Type B pancreatic cell (in vitro differentiated cells): ENCODE results near the gene DOCK4. TPM values are rescaled to one million over a fixed set of nuclear protein-coding genes. Genes with fewer than 3 reads are reported as not detected.

Experiments
- DNase-seq: peaks from one replicate; pipeline ENCODE4 v3.0.0; 2021; ENCODE audit warnings: mixed read lengths; ENCODE audit not compliant: unreplicated experiment; ENCODE audit errors: extremely low spot score
- H3K27ac Mint-ChIP-seq: 2 replicates; pipeline ENCODE4 v1.8.0; 2021; ENCODE audit warnings: mild to moderate bottlenecking, mixed read lengths
- H3K27me3 Mint-ChIP-seq: 2 replicates; pipeline ENCODE4 v1.8.0; 2021; ENCODE audit warnings: mixed read lengths
- H3K36me3 Mint-ChIP-seq: 2 replicates; pipeline ENCODE4 v1.8.0; 2021; ENCODE audit warnings: mixed read lengths
- H3K4me1 Mint-ChIP-seq: one replicate; pipeline ENCODE4 v1.8.0; 2021; ENCODE audit warnings: mixed read lengths; ENCODE audit not compliant: unreplicated experiment
- H3K4me3 Mint-ChIP-seq: 2 replicates; pipeline ENCODE4 v1.8.0; 2021; ENCODE audit warnings: mild to moderate bottlenecking, mixed read lengths
- H3K9me3 Mint-ChIP-seq: 2 replicates; pipeline ENCODE4 v1.8.0; 2021; ENCODE audit warnings: mixed read lengths
- CTCF ChIP-seq: fragments of 200-600 bp; sonication (generic); conservative IDR thresholded peaks from 2 replicates; pipeline ENCODE4 v1.5.0; 2021; ENCODE audit warnings: antibody characterized with exemption, mild to moderate bottlenecking
- total RNA-seq: library from RNA; stranded (reverse); gene quantifications from 2 replicates; pipeline ENCODE4 v1.2.1, GENCODE V29; 2021; ENCODE audit warnings: low replicate concordance

DOCK4 gene
- total RNA-seq, 1 donor from 2014 or later: 24.6 TPM

GRCh38 chr7:111892588-111892987 is 313.6 kb downstream of the DOCK4 start:
- Mint-ChIP-seq H3K36me3 (peaks cover 4% of the 10 kb centered on the region), H3K4me1 (no peaks in the 10 kb centered on the region), H3K27me3 (no peaks in the 10 kb centered on the region), H3K4me3 (no peak overlapping the region), H3K9me3 (no peaks in the 10 kb centered on the region), H3K27ac (no peak overlapping the region)
- no peak for DNase-seq
- TF ChIP-seq CTCF: no peak

- H3K36me3 Mint-ChIP-seq: peaks cover 4% of the 10 kb centered on the region
- H3K27me3 Mint-ChIP-seq: no peaks in the 10 kb centered on the region
- H3K4me3 Mint-ChIP-seq: no peak overlapping the region
- H3K27ac Mint-ChIP-seq: no peak overlapping the region
- no peaks in the 10 kb centered on the region for H3K9me3 Mint-ChIP-seq
- TF ChIP-seq CTCF: no peak
- H3K4me1 Mint-ChIP-seq: no peaks in the 10 kb centered on the region
- no peak for DNase-seq
These were observed 318.5 kb downstream of the DOCK4 start for GRCh38 chr7:111887734-111888133.

GRCh38 chr7:111886233-111886632 is 320.0 kb downstream of the DOCK4 start:
- H3K9me3 Mint-ChIP-seq: peaks cover under 1% of the 10 kb centered on the region
- no peak for TF ChIP-seq CTCF
- H3K27me3 Mint-ChIP-seq: no peaks in the 10 kb centered on the region
- H3K4me1 Mint-ChIP-seq: no peaks in the 10 kb centered on the region
- no peak for DNase-seq
- no peak overlapping the region for H3K27ac Mint-ChIP-seq
- peaks cover 10% of the 10 kb centered on the region for H3K36me3 Mint-ChIP-seq
- no peak overlapping the region for H3K4me3 Mint-ChIP-seq

- Mint-ChIP-seq H3K36me3 (peaks cover 21% of the 10 kb centered on the region), H3K27ac (no peak overlapping the region), H3K4me3 (no peak overlapping the region), H3K4me1 (no peaks in the 10 kb centered on the region), H3K9me3 (peaks cover 7% of the 10 kb centered on the region), H3K27me3 (no peaks in the 10 kb centered on the region)
- no peak for DNase-seq
- no peak for TF ChIP-seq CTCF
These were observed 323.0 kb downstream of the DOCK4 start for GRCh38 chr7:111883241-111883640.

GRCh38 chr7:111878785-111879184 is 327.4 kb downstream of the DOCK4 start:
- H3K9me3 Mint-ChIP-seq: peaks cover 7% of the 10 kb centered on the region
- no peak for DNase-seq
- peaks cover 27% of the 10 kb centered on the region for H3K36me3 Mint-ChIP-seq
- TF ChIP-seq CTCF: no peak
- H3K4me3 Mint-ChIP-seq: no peak overlapping the region
- no peaks in the 10 kb centered on the region for H3K27me3 Mint-ChIP-seq
- peaks cover 5% of the 10 kb centered on the region for H3K4me1 Mint-ChIP-seq
- no peak overlapping the region for H3K27ac Mint-ChIP-seq

- Mint-ChIP-seq H3K9me3 (peaks cover 7% of the 10 kb centered on the region), H3K36me3 (peaks cover 26% of the 10 kb centered on the region), H3K4me3 (no peak overlapping the region), H3K27ac (no peak overlapping the region), H3K27me3 (no peaks in the 10 kb centered on the region), H3K4me1 (peaks cover 14% of the 10 kb centered on the region)
- no peak for DNase-seq
- no peak for TF ChIP-seq CTCF
These were observed 328.3 kb downstream of the DOCK4 start for GRCh38 chr7:111877931-111878330.
